Rectal smooth muscle tissue (tissue), 1 donor: ENCODE data around the gene OTUB1.

Source experiments
- H3K27ac ChIP-seq: one replicate; pipeline ENCODE4 v1.7.0; 2013; ENCODE audit warnings: low read depth, low read length, inconsistent platforms
- H3K27me3 ChIP-seq: one replicate; pipeline ENCODE4 v1.7.0; 2013; ENCODE audit warnings: low read length; ENCODE audit not compliant: control insufficient read depth, insufficient read depth
- H3K36me3 ChIP-seq: one replicate; pipeline ENCODE4 v1.7.0; 2013; ENCODE audit warnings: low read length; ENCODE audit not compliant: control insufficient read depth, insufficient read depth
- H3K4me1 ChIP-seq: one replicate; pipeline ENCODE4 v1.7.0; 2013; ENCODE audit warnings: low read length; ENCODE audit not compliant: control insufficient read depth, insufficient read depth
- H3K4me3 ChIP-seq: one replicate; pipeline ENCODE4 v1.7.0; 2013; ENCODE audit warnings: low read length
- H3K9ac ChIP-seq: one replicate; pipeline ENCODE4 v1.7.0; 2013; ENCODE audit warnings: low read length

The OTUB1 gene, protein sequence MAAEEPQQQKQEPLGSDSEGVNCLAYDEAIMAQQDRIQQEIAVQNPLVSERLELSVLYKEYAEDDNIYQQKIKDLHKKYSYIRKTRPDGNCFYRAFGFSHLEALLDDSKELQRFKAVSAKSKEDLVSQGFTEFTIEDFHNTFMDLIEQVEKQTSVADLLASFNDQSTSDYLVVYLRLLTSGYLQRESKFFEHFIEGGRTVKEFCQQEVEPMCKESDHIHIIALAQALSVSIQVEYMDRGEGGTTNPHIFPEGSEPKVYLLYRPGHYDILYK

DNA sequence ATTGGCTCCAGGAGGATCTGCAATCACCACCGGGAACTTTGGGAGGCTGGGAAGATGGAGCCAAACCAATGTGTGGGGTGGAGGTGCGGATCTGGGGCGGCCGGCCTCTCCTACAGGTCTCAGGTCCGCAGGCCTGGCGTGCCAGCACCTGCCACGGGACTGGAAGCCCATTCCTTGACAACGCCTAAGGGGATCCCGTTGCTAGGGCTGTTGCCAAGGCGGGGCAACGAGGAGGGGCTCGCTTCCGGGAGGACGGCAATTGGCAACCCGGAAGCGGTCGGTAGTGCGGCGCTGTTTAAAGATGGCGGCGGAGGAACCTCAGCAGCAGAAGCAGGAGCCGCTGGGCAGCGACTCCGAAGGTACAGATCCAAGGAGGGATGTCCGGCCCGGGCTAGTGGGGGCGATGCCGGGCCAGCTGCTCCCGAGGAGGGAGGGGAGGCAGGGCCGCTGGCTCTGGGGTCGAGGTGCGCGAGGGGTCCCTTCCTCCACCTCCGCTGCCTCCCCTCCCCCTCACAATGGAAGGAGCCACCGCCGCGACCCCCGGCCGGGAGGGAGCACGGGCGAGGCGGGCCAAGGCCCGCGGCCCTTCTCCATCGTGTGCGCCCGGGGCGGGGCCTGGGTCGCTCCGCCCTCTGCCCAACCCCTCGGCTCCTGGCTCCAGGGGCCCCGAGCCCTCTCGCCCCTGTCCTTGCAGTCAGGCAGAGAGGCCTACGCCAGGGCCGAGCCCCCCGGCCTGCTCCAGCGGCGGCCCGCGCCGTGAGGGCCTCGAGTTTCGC lies at the start of gene OTUB1:
Gene OTUB1, plus strand, starts transcription at position 283 of the 776 bp plus-strand sequence. Its CDS starts 19 bp downstream, at position 302.
- Histone ChIP-seq H3K9ac (peak within 1 kb of the TSS; percentile 80), H3K27me3 (no peaks in the 10 kb centered on the region), H3K4me3 (peak within 1 kb of the TSS; percentile 98), H3K27ac (peak within 1 kb of the TSS; percentile 85), H3K4me1 (peaks cover 10% of the 10 kb centered on the region), H3K36me3 (peaks cover 7% of the 10 kb centered on the region)

DNA sequence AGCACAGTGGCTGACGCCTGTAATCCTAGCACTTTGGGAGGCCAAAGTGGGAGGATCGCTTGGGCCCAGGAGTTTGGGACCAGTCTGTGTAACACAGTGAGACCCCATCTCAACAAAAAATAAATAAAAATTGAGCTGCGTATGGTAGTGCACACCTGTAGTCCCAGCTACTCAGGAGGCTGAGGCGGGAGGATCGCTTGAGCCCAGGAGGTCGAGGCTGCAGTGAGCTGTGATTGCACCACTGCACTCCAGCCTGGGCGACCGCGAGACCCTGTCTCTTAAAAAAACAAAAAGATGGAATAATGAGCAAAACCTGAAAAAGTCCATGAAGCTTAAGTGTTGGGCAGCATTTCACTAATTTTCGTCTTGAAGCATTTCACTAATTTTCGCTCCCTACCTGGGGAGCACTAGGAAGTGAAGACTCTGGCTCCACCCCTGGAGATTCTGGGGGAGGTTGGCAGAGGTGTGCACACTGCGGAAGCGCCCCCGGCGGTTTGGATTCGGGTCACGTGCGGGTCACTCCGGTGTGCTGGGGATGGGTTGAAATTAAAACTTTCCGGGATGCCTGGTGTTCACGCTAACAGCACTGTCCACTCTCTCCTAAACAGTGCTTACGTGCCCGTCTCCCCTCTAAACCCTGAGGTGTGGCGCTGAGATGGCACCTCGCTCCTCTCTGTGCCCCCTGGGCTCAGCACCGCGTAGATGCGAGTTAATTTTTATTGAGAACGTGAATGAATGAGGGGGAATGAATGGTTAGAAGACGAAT lies 48.3 kb upstream of the OTUB1 start:
- no peak overlapping the region for H3K27ac ChIP-seq
- H3K36me3 ChIP-seq: no peaks in the 10 kb centered on the region
- peak overlapping the region; percentile 65 for H3K4me3 ChIP-seq
- no peak overlapping the region for H3K9ac ChIP-seq
- H3K27me3 ChIP-seq: no peaks in the 10 kb centered on the region
- peaks cover 2% of the 10 kb centered on the region for H3K4me1 ChIP-seq

DNA sequence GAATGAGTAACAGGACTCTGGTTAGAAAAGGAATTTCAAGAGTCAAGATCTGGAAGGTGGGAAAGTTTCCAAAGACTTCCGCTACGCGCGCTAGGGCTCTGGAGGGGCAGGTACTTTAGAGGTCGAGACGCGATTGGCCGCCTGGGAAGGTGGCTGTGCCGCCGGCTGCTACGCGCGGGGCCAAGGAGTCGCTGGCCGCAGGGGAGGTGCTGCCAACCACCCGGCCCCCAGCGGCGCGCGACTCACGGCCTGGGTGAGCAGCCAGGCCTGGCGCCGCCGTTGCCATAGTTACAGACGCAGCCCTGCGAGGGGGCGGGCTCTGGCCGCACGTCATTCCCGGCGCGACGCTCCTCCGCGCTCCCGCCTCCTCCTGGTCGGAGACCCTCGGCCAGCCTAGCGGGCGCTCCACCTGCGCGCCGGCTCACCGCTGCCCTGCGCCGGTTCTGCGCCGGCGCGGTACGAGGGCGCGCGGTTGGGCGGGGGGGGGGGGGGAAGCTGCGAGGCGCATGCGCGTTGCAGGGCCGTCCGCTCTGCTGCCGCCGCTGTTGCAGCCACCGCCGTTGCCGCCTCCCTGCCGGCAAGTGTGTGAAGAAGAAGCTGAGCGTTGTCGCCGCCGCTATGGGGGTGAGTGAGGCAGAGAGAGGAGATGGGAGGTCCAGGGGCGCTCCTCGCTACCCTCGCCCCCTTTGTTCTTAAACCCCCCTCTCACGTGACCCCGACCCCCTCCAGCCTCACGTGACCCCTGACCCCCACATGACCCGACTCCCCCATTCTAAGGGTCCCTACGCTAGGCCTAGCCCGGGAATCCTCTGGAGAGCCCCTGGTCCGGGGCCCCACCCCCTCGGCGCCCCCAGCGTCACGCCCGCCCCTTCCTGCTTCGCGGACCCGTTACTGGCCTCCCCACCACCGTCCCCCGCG lies 47.5 kb upstream of the OTUB1 start, which contains the start of gene NAA40:
Gene NAA40, plus strand, starts transcription at position 524 of the 918 bp plus-strand sequence. Its CDS starts 95 bp downstream, at position 619.
- Histone ChIP-seq H3K9ac (peak within 1 kb of the TSS; percentile 60), H3K27me3 (no peaks in the 10 kb centered on the region), H3K4me1 (peaks cover 2% of the 10 kb centered on the region), H3K4me3 (peak within 1 kb of the TSS; percentile 69), H3K27ac (peak within 1 kb of the TSS; percentile 44), H3K36me3 (no peaks in the 10 kb centered on the region)

DNA sequence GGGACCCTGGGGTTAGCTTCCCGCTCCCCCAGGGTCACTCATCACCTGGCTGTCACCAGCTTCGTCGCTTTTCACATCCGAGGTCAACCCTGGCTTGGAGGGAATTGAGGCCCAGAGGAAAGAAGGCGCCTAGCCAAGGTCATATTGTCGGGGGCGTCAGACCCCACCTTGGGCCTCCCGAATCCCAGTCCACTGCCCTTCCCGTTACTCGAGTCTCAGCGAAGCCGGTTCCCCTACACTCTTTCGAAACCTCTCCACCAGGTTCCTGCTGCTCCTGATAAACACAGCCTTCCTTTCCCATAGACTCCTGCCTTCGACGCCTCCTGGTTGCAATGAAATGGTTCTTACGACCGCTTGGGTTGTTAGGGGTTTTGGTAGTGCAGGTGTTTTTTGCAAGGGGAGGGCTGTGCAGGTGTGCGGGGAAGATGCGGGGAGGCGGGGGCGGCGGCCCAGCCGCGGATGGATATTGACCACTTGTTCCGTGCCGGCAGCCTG lies 46.8 kb upstream of the OTUB1 start:
- no peaks in the 10 kb centered on the region for H3K36me3 ChIP-seq
- H3K4me3 ChIP-seq: peak overlapping the region; percentile 69
- H3K27me3 ChIP-seq: no peaks in the 10 kb centered on the region
- H3K4me1 ChIP-seq: peaks cover 6% of the 10 kb centered on the region
- no peak overlapping the region for H3K27ac ChIP-seq
- H3K9ac ChIP-seq: no peak overlapping the region

DNA sequence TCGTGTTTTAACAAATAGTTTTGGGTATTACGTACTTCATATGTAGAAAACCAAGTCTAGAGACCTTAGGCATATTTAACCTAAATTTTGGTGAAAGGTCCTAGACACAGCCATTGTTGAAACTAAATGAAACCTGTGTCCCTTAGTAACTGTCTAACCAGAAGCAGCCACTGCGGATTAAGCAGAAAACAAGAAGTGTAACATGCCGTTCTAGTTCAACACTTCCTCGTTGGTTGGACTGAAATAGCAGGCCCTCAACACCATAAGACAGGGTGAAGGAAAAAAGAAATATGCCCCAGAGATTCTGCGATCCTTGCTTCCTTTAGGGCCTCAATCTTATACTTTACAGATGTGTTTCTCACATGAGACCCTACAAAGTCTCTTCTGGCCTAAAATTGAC lies 45.5 kb upstream of the OTUB1 start:
- no peak overlapping the region for H3K9ac ChIP-seq

DNA sequence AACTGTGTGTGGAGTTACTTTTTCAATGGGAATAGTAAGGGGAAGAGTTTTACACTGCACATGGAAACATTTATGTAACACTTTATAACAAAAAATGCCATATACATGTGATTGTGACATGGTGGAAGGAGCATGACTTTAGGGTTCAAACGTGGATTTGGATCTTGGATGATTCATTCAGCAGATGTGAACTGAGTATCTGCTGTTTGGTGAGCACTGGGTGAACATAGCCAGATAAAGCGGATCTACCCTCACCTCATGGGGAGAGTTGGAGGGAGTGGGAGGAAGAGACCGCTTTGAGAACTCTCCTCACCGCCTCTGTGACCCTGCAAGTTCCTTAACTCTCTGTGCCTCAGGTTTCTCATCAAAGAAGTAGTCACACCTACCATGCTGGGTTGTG lies 44.3 kb upstream of the OTUB1 start:
- Histone ChIP-seq H3K9ac (no peak overlapping the region), H3K27ac (no peak overlapping the region), H3K36me3 (peaks cover 5% of the 10 kb centered on the region), H3K4me3 (no peak overlapping the region), H3K4me1 (peaks cover 16% of the 10 kb centered on the region), H3K27me3 (no peaks in the 10 kb centered on the region)

More for the DNA sequence above, 45.5 kb upstream of the OTUB1 start:
- H3K27me3 ChIP-seq: no peaks in the 10 kb centered on the region
- no peaks in the 10 kb centered on the region for H3K36me3 ChIP-seq
- H3K27ac ChIP-seq: no peak overlapping the region
- H3K4me3 ChIP-seq: no peak overlapping the region
- H3K4me1 ChIP-seq: peaks cover 16% of the 10 kb centered on the region

DNA sequence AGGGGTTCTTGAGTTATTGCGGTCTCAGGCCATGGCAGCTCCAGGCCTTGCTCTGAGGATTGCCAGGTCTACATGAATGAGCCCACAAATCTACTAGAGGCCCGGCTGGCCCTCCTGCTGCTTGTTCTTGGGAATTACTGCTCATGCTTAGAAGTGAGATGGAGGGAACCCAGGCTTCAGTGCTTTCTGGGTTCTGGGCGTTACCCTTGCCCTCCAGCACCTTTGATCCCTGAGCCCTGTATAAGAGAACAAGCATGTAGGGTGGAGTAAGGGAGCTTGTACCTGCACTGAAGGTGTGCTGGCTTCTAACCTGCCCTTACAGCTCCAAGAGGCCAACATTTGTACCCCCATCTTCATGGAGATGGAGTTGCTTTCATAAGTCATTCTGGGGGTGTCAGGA lies 43.4 kb upstream of the OTUB1 start:
- H3K27ac ChIP-seq: no peak overlapping the region
- H3K9ac ChIP-seq: no peak overlapping the region
- peaks cover 7% of the 10 kb centered on the region for H3K36me3 ChIP-seq
- no peaks in the 10 kb centered on the region for H3K27me3 ChIP-seq
- peaks cover 16% of the 10 kb centered on the region for H3K4me1 ChIP-seq
- H3K4me3 ChIP-seq: no peak overlapping the region

DNA sequence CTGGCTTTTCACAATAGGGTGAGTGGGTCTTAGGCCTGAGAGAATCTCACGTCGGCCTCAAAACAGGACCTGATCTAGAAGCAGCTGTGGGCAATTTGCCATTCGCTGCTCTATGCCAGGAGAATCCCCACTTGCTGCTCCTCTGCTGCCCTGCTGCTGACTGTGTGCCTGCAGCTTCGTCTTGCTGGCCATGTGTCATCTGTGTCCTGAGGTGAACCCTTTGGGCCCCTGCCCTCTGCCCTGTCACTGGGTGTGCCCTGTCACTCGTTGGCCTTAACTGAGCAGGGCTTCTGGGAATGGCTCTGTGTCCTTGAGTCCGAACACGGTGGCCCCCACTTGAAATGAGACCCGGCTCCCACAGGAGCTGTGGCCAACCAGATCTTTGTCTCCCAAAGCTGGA lies 41.3 kb upstream of the OTUB1 start:
- peaks cover 7% of the 10 kb centered on the region for H3K36me3 ChIP-seq
- peak overlapping the region; percentile 30 for H3K4me3 ChIP-seq
- peaks cover 14% of the 10 kb centered on the region for H3K4me1 ChIP-seq
- no peaks in the 10 kb centered on the region for H3K27me3 ChIP-seq
- no peak overlapping the region for H3K9ac ChIP-seq
- H3K27ac ChIP-seq: peak overlapping the region; percentile 83

DNA sequence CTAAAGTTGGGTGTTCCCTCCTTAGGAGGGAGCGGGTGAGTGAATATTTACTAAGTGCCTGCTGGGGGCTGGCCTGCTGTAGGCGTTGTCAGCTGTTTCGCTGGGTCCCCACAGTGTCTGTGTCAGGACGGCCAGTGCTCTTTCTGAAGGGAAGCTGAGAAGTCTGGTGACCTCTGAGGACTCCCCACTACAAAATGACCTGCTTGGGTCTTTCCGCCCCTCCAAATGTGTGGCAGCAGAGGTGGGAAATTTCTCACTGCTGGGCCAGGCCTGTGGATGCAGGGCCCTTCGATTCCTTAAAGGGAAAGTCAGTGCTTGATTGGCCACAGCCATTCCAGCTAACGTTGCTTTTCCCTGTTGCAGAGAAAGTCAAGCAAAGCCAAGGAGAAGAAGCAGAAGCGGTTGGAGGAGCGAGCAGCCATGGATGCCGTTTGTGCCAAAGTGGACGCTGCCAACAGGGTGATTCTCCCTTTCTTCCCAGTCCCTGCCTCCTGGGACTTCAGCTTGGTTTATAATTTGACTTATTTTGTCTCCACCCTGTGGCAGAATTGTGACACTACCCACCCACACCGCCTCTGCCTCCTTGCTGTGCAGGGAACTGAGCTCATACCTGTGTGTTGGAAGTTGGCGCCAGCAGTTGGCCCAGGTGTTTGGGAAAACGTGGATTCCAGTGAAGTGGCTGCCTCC lies 40.6 kb upstream of the OTUB1 start:
- Histone ChIP-seq H3K4me3 (peak overlapping the region; percentile 36), H3K27ac (peak overlapping the region; percentile 83), H3K36me3 (peaks cover 7% of the 10 kb centered on the region), H3K4me1 (peaks cover 14% of the 10 kb centered on the region), H3K27me3 (no peaks in the 10 kb centered on the region), H3K9ac (no peak overlapping the region)

DNA sequence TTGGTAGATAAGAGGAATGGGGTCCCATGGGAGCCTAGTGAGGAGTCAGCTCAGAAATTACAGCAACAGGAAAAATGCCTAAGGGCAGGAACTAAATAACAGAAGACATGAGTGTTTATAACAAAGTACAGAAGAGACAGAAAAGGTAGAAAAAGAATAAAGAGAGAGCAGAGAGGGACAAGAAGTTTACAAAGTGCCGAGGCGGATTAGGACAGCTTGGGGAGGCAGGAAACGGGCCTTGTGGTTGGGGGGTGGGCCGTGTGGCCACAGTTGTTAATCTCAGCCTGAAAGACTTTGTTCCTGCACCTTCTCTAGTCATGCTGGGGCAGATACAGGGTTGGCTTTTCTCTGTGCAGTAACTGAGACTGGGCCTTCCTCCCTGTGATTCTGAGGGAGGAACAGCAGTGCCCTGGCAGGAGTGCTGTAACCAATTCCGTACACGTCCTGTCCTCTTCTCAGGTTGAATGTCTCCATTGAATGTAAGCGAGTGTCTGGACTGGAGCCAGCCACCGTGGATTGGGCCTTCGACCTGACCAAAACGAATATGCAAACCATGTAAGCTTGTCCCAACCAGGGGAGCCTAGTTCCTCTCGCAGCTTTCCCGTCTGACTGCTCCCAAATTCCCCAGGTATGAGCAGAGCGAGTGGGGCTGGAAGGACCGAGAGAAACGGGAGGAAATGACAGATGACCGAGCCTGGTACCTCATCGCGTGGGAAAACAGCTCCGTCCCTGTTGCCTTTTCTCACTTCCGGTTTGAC lies 34.3 kb upstream of the OTUB1 start:
- Histone ChIP-seq H3K9ac (no peak overlapping the region), H3K27ac (no peak overlapping the region), H3K4me3 (no peak overlapping the region), H3K27me3 (no peaks in the 10 kb centered on the region), H3K36me3 (peaks cover 20% of the 10 kb centered on the region), H3K4me1 (no peaks in the 10 kb centered on the region)
